Suprapubic skin (tissue), 4 donors: ENCODE measurements around the gene ZNF423. TPM values are rescaled to one million over a fixed set of nuclear protein-coding genes. Genes with fewer than 3 reads are reported as not detected.

Experiments used
- DNase-seq, 2 donors: peaks; one replicate each; pipeline ENCODE4 v3.0.0-alpha.2; 2019; ENCODE audit warnings: low spot score in 2 of 2
- H3K27ac ChIP-seq: fragments of 200-600 bp; sonication (generic); one replicate; pipeline ENCODE4 v1.5.1; 2019
- H3K27me3 ChIP-seq: fragments of 200-600 bp; sonication (generic); one replicate; pipeline ENCODE4 v1.5.1; 2019
- H3K36me3 ChIP-seq: fragments of 200-600 bp; sonication (generic); one replicate; pipeline ENCODE4 v1.5.1; 2019
- H3K4me1 ChIP-seq: fragments of 200-600 bp; sonication (generic); one replicate; pipeline ENCODE4 v1.5.1; 2019
- H3K4me3 ChIP-seq: fragments of 200-600 bp; sonication (generic); one replicate; pipeline ENCODE4 v1.5.1; 2019; ENCODE audit warnings: mild to moderate bottlenecking
- H3K9me3 ChIP-seq: fragments of 200-600 bp; sonication (generic); one replicate; pipeline ENCODE4 v1.5.1; 2019
- CTCF ChIP-seq, 2 donors: fragments of 200-600 bp in 1 of 2; fragments of 450-650 bp in 1 of 2; sonication (generic) in 1 of 2; IDR thresholded peaks; one replicate each; pipeline ENCODE4 v1.5.1; 2016 to 2019; ENCODE audit warnings: antibody characterized with exemption in 2 of 2, mild to moderate bottlenecking in 1 of 2, moderate library complexity in 1 of 2
- EP300 ChIP-seq: sonication (generic); formaldehyde crosslinking; IDR thresholded peaks from one replicate; pipeline ENCODE4 v1.6.1; 2017; ENCODE audit warnings: antibody characterized with exemption
- POLR2A ChIP-seq, 2 donors: fragments of 450-650 bp; IDR thresholded peaks; one replicate each; pipeline ENCODE4 v1.6.1; 2017; ENCODE audit warnings: antibody characterized with exemption in 2 of 2, mild to moderate bottlenecking in 2 of 2, moderate library complexity in 2 of 2
- POLR2AphosphoS5 ChIP-seq, 3 donors: sonication (generic); formaldehyde crosslinking; IDR thresholded peaks; one replicate each; pipeline ENCODE4 v1.6.1; 2017; ENCODE audit warnings: antibody characterized with exemption in 3 of 3
- WGBS: methylation state at CpG from one replicate; pipeline ENCODE4 v1.1.5; 2018; 5-methylcytosine and 5-hydroxymethylcytosine counted together
- total RNA-seq, 4 donors: library from RNA; depleted of rRNA; stranded (reverse); fragments of >200 nt; gene quantifications; one replicate each; pipeline ENCODE4 v1.1.0, GENCODE V29; 2016

Gene ZNF423
- total RNA-seq, 4 donors from 2014 or later, result 1.3 to 5.3 (median 1.9) TPM

DNA sequence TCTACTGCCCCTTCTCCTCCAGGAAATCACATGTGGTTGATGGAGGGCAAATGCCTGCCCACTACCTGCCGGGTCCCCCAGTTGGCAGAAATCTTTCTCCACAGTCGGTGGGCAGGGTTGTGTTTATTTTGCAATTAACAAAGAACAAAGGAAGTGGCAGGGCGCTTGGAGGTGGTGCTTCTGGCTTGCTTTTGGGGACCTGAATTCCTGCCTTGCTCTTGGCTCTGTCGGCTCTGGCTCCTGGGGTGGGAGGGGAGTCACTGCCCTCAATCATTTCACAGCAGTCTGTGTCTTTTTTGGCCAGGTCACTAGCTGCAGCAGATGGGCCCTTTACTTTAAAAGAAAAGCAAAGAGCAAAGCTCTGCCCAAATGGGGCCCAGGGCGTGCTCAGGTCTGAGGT lies 413.1 kb downstream of the ZNF423 start:
- WGBS, result 63% methylated on average over 5 of the region's 5 CpGs
- DNase-seq, result peak in 1 of 2 donors; percentile 34
- H3K27ac ChIP-seq, result no peak overlapping the region

DNA sequence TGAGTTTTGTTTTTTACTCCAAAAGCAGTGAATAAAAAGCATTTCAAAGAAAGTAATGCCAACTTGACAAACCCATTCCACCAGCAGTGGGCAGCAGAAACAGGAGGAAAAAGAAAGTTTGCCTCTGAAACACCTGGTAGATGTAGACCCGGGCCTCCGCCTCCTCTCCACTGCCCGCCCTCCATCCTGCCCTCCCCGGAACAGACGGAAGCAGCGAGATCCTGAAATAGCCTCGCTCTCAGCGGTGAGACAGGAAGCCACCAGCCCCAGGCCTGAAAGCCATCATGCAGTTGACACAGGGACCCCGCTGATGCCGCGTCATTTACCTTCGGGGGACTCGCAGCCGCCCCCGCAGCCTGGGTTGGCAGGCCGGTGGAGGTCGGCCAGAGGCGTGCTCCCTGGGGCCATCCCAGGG lies 414.5 kb downstream of the ZNF423 start:
- Histone ChIP-seq H3K9me3 (no peaks in the 10 kb centered on the region), H3K36me3 (no peaks in the 10 kb centered on the region), H3K4me3 (peak overlapping the region; percentile 12), H3K4me1 (peaks cover 9% of the 10 kb centered on the region), H3K27me3 (peaks cover 12% of the 10 kb centered on the region), H3K27ac (no peak overlapping the region)
- DNase-seq, result peak in 1 of 2 donors; percentile 64
- no peak for TF ChIP-seq POLR2A (IDR thresholded peaks at IDR 0.05)
- TF ChIP-seq POLR2AphosphoS5 (IDR thresholded peaks at IDR 0.05), result no peak
- 17% methylated on average over 6 of the region's 18 CpGs for WGBS

More for the DNA sequence above, 413.1 kb downstream of the ZNF423 start:
- Histone ChIP-seq H3K36me3 (no peaks in the 10 kb centered on the region), H3K27me3 (peaks cover 12% of the 10 kb centered on the region), H3K9me3 (no peaks in the 10 kb centered on the region), H3K4me3 (no peak overlapping the region), H3K4me1 (peaks cover 9% of the 10 kb centered on the region)
- TF ChIP-seq POLR2AphosphoS5 (IDR thresholded peaks at IDR 0.05) (no peak), POLR2A (IDR thresholded peaks at IDR 0.05) (no peak), EP300 (no peak), CTCF (IDR thresholded peaks at IDR 0.05) (no peak)

GRCh38 chr16:49440156-49441065 lies 415.5 kb downstream of the ZNF423 start:
- peak in 1 of 2 donors; percentile 24 for DNase-seq
- no peak for TF ChIP-seq POLR2AphosphoS5 (IDR thresholded peaks at IDR 0.05)
- TF ChIP-seq CTCF (IDR thresholded peaks at IDR 0.05), result no peak
- no peak for TF ChIP-seq EP300
- TF ChIP-seq POLR2A (IDR thresholded peaks at IDR 0.05), result no peak

DNA sequence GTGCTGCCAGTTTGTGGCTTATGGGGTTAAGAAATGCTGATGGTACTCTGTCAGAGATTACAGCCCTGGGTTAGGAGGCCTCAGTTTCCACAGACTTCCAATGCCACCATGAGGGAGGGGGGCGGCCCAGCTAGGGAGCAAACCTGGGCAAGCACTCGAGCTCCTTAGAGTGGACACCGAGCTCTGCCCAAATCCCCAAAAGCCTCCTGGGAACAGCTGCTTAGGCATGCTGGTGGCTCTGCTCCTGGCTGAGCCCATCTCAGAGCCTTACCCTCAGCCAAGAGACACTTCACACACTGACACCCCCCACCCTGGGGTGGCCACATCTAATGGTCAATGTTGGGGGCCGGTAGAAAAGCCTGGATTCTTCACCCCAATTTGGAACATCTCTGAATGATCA lies 416.2 kb downstream of the ZNF423 start:
- TF ChIP-seq EP300 (no peak), POLR2A (IDR thresholded peaks at IDR 0.05) (no peak), CTCF (IDR thresholded peaks at IDR 0.05) (no peak), POLR2AphosphoS5 (IDR thresholded peaks at IDR 0.05) (no peak)
- Histone ChIP-seq H3K9me3 (no peaks in the 10 kb centered on the region), H3K27me3 (peaks cover 12% of the 10 kb centered on the region), H3K27ac (no peak overlapping the region), H3K4me3 (no peak overlapping the region), H3K4me1 (peaks cover 9% of the 10 kb centered on the region), H3K36me3 (no peaks in the 10 kb centered on the region)
- WGBS, result 91% methylated on average over 4 of the region's 4 CpGs
- peak in 1 of 2 donors; percentile 31 for DNase-seq

More at GRCh38 chr16:49440156-49441065, 415.5 kb downstream of the ZNF423 start:
- H3K9me3 ChIP-seq, result no peaks in the 10 kb centered on the region
- H3K4me3 ChIP-seq, result no peak overlapping the region
- peaks cover 9% of the 10 kb centered on the region for H3K4me1 ChIP-seq
- H3K27me3 ChIP-seq, result peaks cover 12% of the 10 kb centered on the region
- WGBS, result 58% methylated on average over 19 of the region's 20 CpGs
- H3K36me3 ChIP-seq, result no peaks in the 10 kb centered on the region
- H3K27ac ChIP-seq, result no peak overlapping the region

DNA sequence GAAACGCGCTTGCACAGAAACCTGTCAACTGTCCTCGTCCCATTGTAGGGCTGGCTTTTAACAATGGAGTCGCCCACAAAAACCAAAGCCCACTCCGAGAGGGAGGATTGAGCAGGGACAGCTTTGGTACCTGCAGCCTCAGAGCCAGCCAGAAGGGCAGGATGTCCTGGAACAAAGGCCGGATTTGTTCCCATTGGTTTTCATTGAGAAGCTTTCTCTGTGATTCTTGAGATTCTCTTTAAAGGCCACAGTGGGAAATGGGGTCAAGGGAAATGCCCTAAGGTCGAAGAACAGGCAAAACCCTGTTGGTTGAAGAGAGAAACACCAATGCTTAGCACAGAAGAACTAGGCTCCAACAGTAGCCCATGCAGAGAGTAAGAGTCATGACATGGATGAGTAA lies 416.9 kb downstream of the ZNF423 start:
- TF ChIP-seq EP300 (no peak), CTCF (IDR thresholded peaks at IDR 0.05) (no peak), POLR2AphosphoS5 (IDR thresholded peaks at IDR 0.05) (no peak), POLR2A (IDR thresholded peaks at IDR 0.05) (no peak)
- peaks cover 9% of the 10 kb centered on the region for H3K4me1 ChIP-seq
- H3K36me3 ChIP-seq, result no peaks in the 10 kb centered on the region
- H3K27me3 ChIP-seq, result peaks cover 12% of the 10 kb centered on the region
- WGBS, result 74% methylated on average over 7 of the region's 7 CpGs
- H3K4me3 ChIP-seq, result no peak overlapping the region
- peak in 1 of 2 donors; percentile 14 for DNase-seq
- no peak overlapping the region for H3K27ac ChIP-seq
- H3K9me3 ChIP-seq, result no peaks in the 10 kb centered on the region

Other genes starting within 250 kb of the ZNF423 start
- 10 to 100 TPM; 13.5 to 24.6 (median 16.5) TPM for gene CNEP1R1, start 169.1 kb upstream of the ZNF423 start, total RNA-seq
- 10 to 100 TPM; 12.4 to 19.3 (median 18.5) TPM for gene HEATR3, start 209.9 kb upstream of the ZNF423 start, total RNA-seq